GM12878 (cell line): Measurements from ENCODE around the gene ABCA13.

Experiments used
- MYC ChIP-seq: IDR thresholded peaks from 2 replicates; pipeline ENCODE4 v1.6.1; 2011; ENCODE audit warnings: mild to moderate bottlenecking, low read length, moderate library complexity, inconsistent platforms; ENCODE audit not compliant: insufficient read depth, insufficient replicate concordance, insufficient read length, severe bottlenecking
- POLR2AphosphoS5 ChIP-seq: IDR thresholded peaks from 2 replicates; pipeline ENCODE4 v1.6.1; 2011; ENCODE audit warnings: mild to moderate bottlenecking, low read length, inconsistent platforms
- RAD21 ChIP-seq: IDR thresholded peaks from 2 replicates; pipeline ENCODE4 v1.6.1; 2011; ENCODE audit warnings: mild to moderate bottlenecking, low read depth, low read length, moderate library complexity; ENCODE audit not compliant: insufficient read depth
- SP1 ChIP-seq: IDR thresholded peaks from one replicate; pipeline ENCODE4 v1.6.1; 2011; ENCODE audit warnings: low read depth, low read length

DNA sequence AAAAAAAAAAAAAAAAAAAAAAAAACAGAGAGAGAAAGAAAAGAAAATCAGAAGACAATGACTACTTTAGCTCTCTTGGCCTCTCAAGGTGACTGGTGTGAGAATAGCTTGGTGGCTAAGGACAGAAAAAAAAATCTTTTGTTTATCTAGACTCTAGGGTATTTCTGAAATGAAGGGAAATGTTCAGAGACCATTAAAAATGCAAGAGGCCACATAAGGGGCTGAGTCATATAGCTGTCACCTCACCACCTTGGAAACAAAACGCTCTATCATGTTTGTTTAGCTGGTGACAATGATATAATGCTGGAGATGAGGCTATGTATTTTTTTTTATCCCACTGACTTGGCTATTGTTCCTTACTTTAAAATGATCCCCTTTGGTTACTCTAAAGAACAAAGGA is 466.1 kb downstream of the ABCA13 start:
- no peak for TF ChIP-seq MYC
- no peak for TF ChIP-seq POLR2AphosphoS5
- TF ChIP-seq RAD21, result no peak
- TF ChIP-seq SP1, result no peak
